ENCODE results near the gene RNF213. TPM values are rescaled to one million over a fixed set of nuclear protein-coding genes. Genes with fewer than 3 reads are reported as not detected.
"Not testable (repeated sequence)": the region's sequence is repeated elsewhere in the genome, so short reads cannot be mapped to it uniquely, and the experiment has no call there.

Gene RNF213
- total RNA-seq, 1 donor = 134 TPM

DNA sequence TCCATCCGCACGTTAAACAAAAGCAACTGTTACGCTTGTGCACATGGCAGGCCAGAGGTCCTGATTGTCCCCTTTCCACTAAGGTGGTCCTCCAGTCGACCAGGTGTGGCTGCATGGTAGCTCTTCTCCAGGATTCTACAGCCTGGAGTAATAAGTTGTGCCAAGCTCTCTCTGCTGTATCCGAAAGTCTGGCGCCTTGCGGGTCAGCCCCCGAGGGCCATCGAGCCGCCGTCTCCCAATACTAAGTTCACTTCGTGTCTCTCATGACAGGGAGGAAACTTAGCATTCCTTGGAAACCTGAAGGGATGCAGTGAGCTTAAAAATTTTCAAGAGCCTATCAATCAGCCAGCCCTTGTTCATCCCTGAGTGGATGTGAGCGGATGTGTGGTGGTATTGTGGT is 149.0 kb downstream of the RNF213 start:
- no peaks in the 10 kb centered on the region for H3K36me3 ChIP-seq (ENCODE audit: insufficient read depth, low read length)
- no peak for DNase-seq (ENCODE audit: insufficient read length, low spot score, missing footprints)
- peaks cover 6% of the 10 kb centered on the region for H3K4me1 ChIP-seq (ENCODE audit: insufficient read depth, low read length)
- no peaks in the 10 kb centered on the region for H4K20me1 ChIP-seq (ENCODE audit: insufficient read depth, low read length)
- H3K27ac ChIP-seq (ENCODE audit: low read depth, low read length) = no peak overlapping the region
- no peak overlapping the region for H3K4me2 ChIP-seq (ENCODE audit: insufficient read depth, low read length)
- H3K9me3 ChIP-seq (ENCODE audit: low read depth, low read length) = no peaks in the 10 kb centered on the region
- TF ChIP-seq, protein P1, sequence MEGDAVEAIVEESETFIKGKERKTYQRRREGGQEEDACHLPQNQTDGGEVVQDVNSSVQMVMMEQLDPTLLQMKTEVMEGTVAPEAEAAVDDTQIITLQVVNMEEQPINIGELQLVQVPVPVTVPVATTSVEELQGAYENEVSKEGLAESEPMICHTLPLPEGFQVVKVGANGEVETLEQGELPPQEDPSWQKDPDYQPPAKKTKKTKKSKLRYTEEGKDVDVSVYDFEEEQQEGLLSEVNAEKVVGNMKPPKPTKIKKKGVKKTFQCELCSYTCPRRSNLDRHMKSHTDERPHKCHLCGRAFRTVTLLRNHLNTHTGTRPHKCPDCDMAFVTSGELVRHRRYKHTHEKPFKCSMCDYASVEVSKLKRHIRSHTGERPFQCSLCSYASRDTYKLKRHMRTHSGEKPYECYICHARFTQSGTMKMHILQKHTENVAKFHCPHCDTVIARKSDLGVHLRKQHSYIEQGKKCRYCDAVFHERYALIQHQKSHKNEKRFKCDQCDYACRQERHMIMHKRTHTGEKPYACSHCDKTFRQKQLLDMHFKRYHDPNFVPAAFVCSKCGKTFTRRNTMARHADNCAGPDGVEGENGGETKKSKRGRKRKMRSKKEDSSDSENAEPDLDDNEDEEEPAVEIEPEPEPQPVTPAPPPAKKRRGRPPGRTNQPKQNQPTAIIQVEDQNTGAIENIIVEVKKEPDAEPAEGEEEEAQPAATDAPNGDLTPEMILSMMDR (IDR thresholded peaks at IDR 0.05; ENCODE audit: extremely low read depth, low read depth, low read length) = no peak
- H3K79me2 ChIP-seq (ENCODE audit: insufficient read depth, low read length) = peaks cover 4% of the 10 kb centered on the region
- H3K4me3 ChIP-seq (ENCODE audit: insufficient read depth, low read length) = no peak overlapping the region
- no peak overlapping the region for H2AFZ ChIP-seq (ENCODE audit: low read length)
- peaks cover 15% of the 10 kb centered on the region for H3K27me3 ChIP-seq (ENCODE audit: insufficient read depth, low read length)

GRCh38 chr17:80410441-80411087 is 149.9 kb downstream of the RNF213 start:
- H2AFZ ChIP-seq (ENCODE audit: low read length) = not testable (repeated sequence)

DNA sequence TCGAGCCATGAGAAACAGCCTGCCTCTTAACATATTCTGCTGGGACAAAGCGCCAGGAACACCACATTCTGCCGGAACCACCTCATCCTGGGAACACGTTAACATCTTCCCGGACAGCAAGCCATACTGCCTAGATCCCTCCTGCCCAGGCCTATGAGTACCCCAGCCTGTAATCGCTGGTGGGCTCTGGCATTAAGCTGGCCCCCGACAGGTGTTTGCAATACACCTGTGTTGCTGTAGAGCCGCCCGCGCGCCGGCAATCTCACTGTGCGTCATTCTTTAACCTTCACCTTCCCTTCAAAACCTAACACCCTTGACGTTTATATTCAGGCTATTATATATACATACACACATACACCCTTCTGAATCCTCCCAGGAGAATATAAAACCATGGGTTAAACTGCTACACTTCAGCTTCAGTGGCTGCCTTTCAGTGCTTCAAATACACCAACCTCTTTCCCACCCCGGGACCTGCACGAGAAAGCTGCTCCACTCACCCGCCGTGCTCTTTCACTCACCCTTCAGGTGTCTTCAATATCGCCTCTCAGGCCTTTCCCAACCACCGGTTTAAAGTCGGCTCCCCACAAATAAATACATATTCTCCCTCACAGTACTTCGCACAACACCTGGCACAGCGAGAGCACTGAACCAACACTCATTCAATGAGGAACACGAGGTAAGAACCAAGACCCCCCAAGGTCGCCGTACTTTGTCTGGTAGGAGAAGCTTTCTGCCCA is 153.3 kb downstream of the RNF213 start:
- Histone ChIP-seq H3K4me1 (ENCODE audit: insufficient read depth, low read length) (peaks cover 15% of the 10 kb centered on the region), H3K27me3 (ENCODE audit: insufficient read depth, low read length) (peaks cover 6% of the 10 kb centered on the region), H3K79me2 (ENCODE audit: insufficient read depth, low read length) (peaks cover 31% of the 10 kb centered on the region), H3K36me3 (ENCODE audit: insufficient read depth, low read length) (peaks cover 16% of the 10 kb centered on the region), H4K20me1 (ENCODE audit: insufficient read depth, low read length) (peaks cover 20% of the 10 kb centered on the region), H3K4me2 (ENCODE audit: insufficient read depth, low read length) (peak overlapping the region; percentile 79), H3K27ac (ENCODE audit: low read depth, low read length) (peak overlapping the region; percentile 99), H3K9me3 (ENCODE audit: low read depth, low read length) (no peaks in the 10 kb centered on the region), H2AFZ (ENCODE audit: low read length) (peak overlapping the region; percentile 97), H3K4me3 (ENCODE audit: insufficient read depth, low read length) (peak overlapping the region; percentile 100)
- TF ChIP-seq, protein P1 (IDR thresholded peaks at IDR 0.05; ENCODE audit: extremely low read depth, low read depth, low read length) = no peak
- DNase-seq (ENCODE audit: insufficient read length, low spot score, missing footprints) = peak; percentile 62

More at GRCh38 chr17:80410441-80411087, 149.9 kb downstream of the RNF213 start:
- DNase-seq (ENCODE audit: insufficient read length, low spot score, missing footprints); H3K79me2 ChIP-seq (ENCODE audit: insufficient read depth, low read length); H3K4me2 ChIP-seq (ENCODE audit: insufficient read depth, low read length); H3K4me1 ChIP-seq (ENCODE audit: insufficient read depth, low read length); H3K9me3 ChIP-seq (ENCODE audit: low read depth, low read length); H3K4me3 ChIP-seq (ENCODE audit: insufficient read depth, low read length); H4K20me1 ChIP-seq (ENCODE audit: insufficient read depth, low read length); H3K36me3 ChIP-seq (ENCODE audit: insufficient read depth, low read length); H3K27ac ChIP-seq (ENCODE audit: low read depth, low read length): not testable (repeated sequence)
- peaks cover 15% of the 10 kb centered on the region for H3K27me3 ChIP-seq (ENCODE audit: insufficient read depth, low read length)

GRCh38 chr17:80414508-80414802 is 153.8 kb downstream of the RNF213 start:
- H3K36me3 ChIP-seq (ENCODE audit: insufficient read depth, low read length) = peaks cover 17% of the 10 kb centered on the region
- peaks cover 15% of the 10 kb centered on the region for H3K4me1 ChIP-seq (ENCODE audit: insufficient read depth, low read length)
- H3K27ac ChIP-seq (ENCODE audit: low read depth, low read length) = peak overlapping the region; percentile 99
- peak overlapping the region; percentile 97 for H2AFZ ChIP-seq (ENCODE audit: low read length)
- H3K9me3 ChIP-seq (ENCODE audit: low read depth, low read length) = no peaks in the 10 kb centered on the region
- H3K4me3 ChIP-seq (ENCODE audit: insufficient read depth, low read length) = peak overlapping the region; percentile 100
- H3K27me3 ChIP-seq (ENCODE audit: insufficient read depth, low read length) = peaks cover 6% of the 10 kb centered on the region
- DNase-seq (ENCODE audit: insufficient read length, low spot score, missing footprints) = peak; percentile 50
- peaks cover 24% of the 10 kb centered on the region for H4K20me1 ChIP-seq (ENCODE audit: insufficient read depth, low read length)
- peaks cover 31% of the 10 kb centered on the region for H3K79me2 ChIP-seq (ENCODE audit: insufficient read depth, low read length)
- TF ChIP-seq, protein P1 (IDR thresholded peaks at IDR 0.05; ENCODE audit: extremely low read depth, low read depth, low read length) = no peak
- peak overlapping the region; percentile 79 for H3K4me2 ChIP-seq (ENCODE audit: insufficient read depth, low read length)
